ENCODE measurements around the gene KRTAP10-10. TPM values are rescaled to one million over a fixed set of nuclear protein-coding genes. Genes with fewer than 3 reads are reported as not detected.
A peak's percentile ranks its signal among the peaks of the same experiment; 100 is the strongest.
"Not testable (repeated sequence)": the region's sequence is repeated elsewhere in the genome, so short reads cannot be mapped to it uniquely, and the experiment has no call there.

Gene KRTAP10-10
- total and polyA plus RNA-seq, 2 of the 8 experiments (the other 6 are each of a cell fraction or from before 2014, with no cell fraction given), result not detected

GRCh38 chr21:44601091-44601490 is 36.1 kb upstream of the KRTAP10-10 start:
- H2BK120ac ChIP-seq (replicated peaks; ENCODE audit: low read depth, low read length); H3K23me2 ChIP-seq (ENCODE audit: low read depth, low read length); H4K20me1 ChIP-seq (replicated peaks in 1 of 2; ENCODE audit: control insufficient read depth in 1 of 2, insufficient read depth in 2 of 2, low read length in 2 of 2); H2AK5ac ChIP-seq (ENCODE audit: low read depth, low read length); H3K9me3 ChIP-seq (ENCODE audit: insufficient read depth in 2 of 2, low read depth in 1 of 2, low read length in 1 of 2); H4K91ac ChIP-seq (replicated peaks; ENCODE audit: insufficient read length, low read length); H2AFZ ChIP-seq (ENCODE audit: low read length); H3K14ac ChIP-seq (ENCODE audit: insufficient read length); H4K5ac ChIP-seq (ENCODE audit: insufficient read length, low read depth, low read length); FAIRE-seq; H3K27me3 ChIP-seq (replicated peaks in 1 of 4; ENCODE audit: control insufficient read depth in 3 of 4, extremely low read depth in 1 of 4, insufficient read depth in 3 of 4, low read length in 3 of 4); H3K79me1 ChIP-seq (ENCODE audit: low read depth, low read length); H3K9ac ChIP-seq (replicated peaks in 1 of 4; ENCODE audit: extremely low read depth in 1 of 4, low read depth in 3 of 4, low read length in 3 of 4); H3K4ac ChIP-seq (replicated peaks; ENCODE audit: insufficient read length, low read depth, low read length); H3K18ac ChIP-seq (ENCODE audit: extremely low read depth, low read length); POLR2A ChIA-PET (ENCODE audit: partially characterized antibody); H3K4me3 ChIP-seq (ENCODE audit: extremely low read depth in 1 of 4, insufficient read depth in 2 of 4, low read depth in 3 of 4, low read length in 4 of 4); H3K23ac ChIP-seq (ENCODE audit: insufficient read length); H3K4me2 ChIP-seq (ENCODE audit: insufficient read depth in 1 of 2, low read depth in 2 of 2, low read length in 2 of 2); H3K4me1 ChIP-seq (replicated peaks in 1 of 4; ENCODE audit: control insufficient read depth in 3 of 4, insufficient read depth in 4 of 4, low read length in 3 of 4); H3K36me3 ChIP-seq (ENCODE audit: control insufficient read depth in 2 of 4, insufficient read depth in 4 of 4, low read length in 3 of 4); H4K8ac ChIP-seq (ENCODE audit: extremely low read depth, insufficient read depth, low read length); H3K56ac ChIP-seq (replicated peaks; ENCODE audit: insufficient read length, low read depth, low read length); H3K27ac ChIP-seq (ENCODE audit: low read depth, low read length); H3K79me2 ChIP-seq (ENCODE audit: control insufficient read depth in 1 of 2, insufficient read depth in 2 of 2, low read length in 2 of 2): not testable (repeated sequence)
- H2BK12ac ChIP-seq (ENCODE audit: low read depth, low read length), result peak overlapping the region; percentile 77; the same call in 1 of the 2 replicates
- peak overlapping the region; percentile 56; the same call in 1 of the 2 replicates for H2BK5ac ChIP-seq (ENCODE audit: low read depth, low read length)
- H2BK15ac ChIP-seq (ENCODE audit: low read length), result peak overlapping the region; percentile 88; the same call in 1 of the 2 replicates
- peak in 1 of 3 experiments; percentile 0; a peak in 2 of 4 replicates for TF ChIP-seq CTCF (IDR thresholded peaks at IDR 0.05; ENCODE audit: control extremely low read depth in 1 of 3, insufficient read depth in 1 of 3, low read depth in 1 of 3, low read length in 3 of 3)
- peak in 1 of 2 experiments; percentile 1; a peak in 1 of 4 replicates for TF ChIP-seq RAD21 (IDR thresholded peaks at IDR 0.05 in 1 of 2, conservative IDR thresholded peaks at IDR 0.05 in 1 of 2; ENCODE audit: low read depth in 2 of 2, low read length in 2 of 2)
- H2BK20ac ChIP-seq (ENCODE audit: low read length), result 0 out of 2 replicates have a peak overlapping the region, but pooled peaks have one; percentile 32
- DNase-seq (ENCODE audit: low read depth in 1 of 2, low spot score in 2 of 2), result peak in 1 of 2 experiments; percentile 41
- WGBS, 2 experiments (ENCODE audit: extremely low coverage in 1 of 2, insufficient coverage in 1 of 2, insufficient read length in 1 of 2, insufficient replicate concordance in 2 of 2, low coverage in 1 of 2, low lambda C conversion rate in 2 of 2, missing lambda C conversion rate in 1 of 2), result 82% methylated on average over 10 of the region's 10 CpGs; no CpG with 5 or more reads in 1 of the 2 experiments
- CTCF ChIA-PET (ENCODE audit: partially characterized antibody), result interaction anchor here (0.6 to 1.8 kb wide), 3 partner anchors 18 to 141 kb away, joined by 3 to 13 read pairs (median 3); no protein-coding TSS in a partner anchor

Measured in H1 (cell line).